Effector memory CD4-positive, alpha-beta T cell (primary cell): ENCODE data around the gene PITPNB.
A peak's percentile ranks its signal among the peaks of the same experiment; 100 is the strongest.

Experiments
- DNase-seq, 3 donors: peaks; one replicate each; pipeline ENCODE4 v3.0.0-alpha.2; 2020
- H3K27ac ChIP-seq: 2 replicates; pipeline ENCODE4 v1.7.0; 2013; ENCODE audit warnings: mild to moderate bottlenecking, low read length, moderate library complexity; ENCODE audit not compliant: insufficient read depth, poor library complexity, severe bottlenecking
- H3K27me3 ChIP-seq: replicated peaks from 2 replicates; pipeline ENCODE4 v1.7.0; 2013; ENCODE audit warnings: mild to moderate bottlenecking, low read length; ENCODE audit not compliant: insufficient read depth, control insufficient read depth, poor library complexity, severe bottlenecking
- H3K36me3 ChIP-seq: 2 replicates; pipeline ENCODE4 v1.7.0; 2013; ENCODE audit warnings: mild to moderate bottlenecking, low read length, moderate library complexity; ENCODE audit not compliant: control insufficient read depth, insufficient read depth
- H3K4me1 ChIP-seq: 2 replicates; pipeline ENCODE4 v1.7.0; 2013; ENCODE audit warnings: low read length, mild to moderate bottlenecking; ENCODE audit not compliant: control insufficient read depth, insufficient read depth, poor library complexity, severe bottlenecking
- H3K4me3 ChIP-seq: 2 replicates; pipeline ENCODE4 v1.7.0; 2013; ENCODE audit warnings: low read length, low read depth, mild to moderate bottlenecking; ENCODE audit not compliant: insufficient read depth, poor library complexity, severe bottlenecking
- H3K9me3 ChIP-seq: 2 replicates; pipeline ENCODE4 v1.7.0; 2013; ENCODE audit warnings: mild to moderate bottlenecking, low read length, moderate library complexity; ENCODE audit not compliant: control insufficient read depth
- total RNA-seq, 3 donors: gene quantifications; one replicate each; lab custom pipeline; 2026; lab: John Stamatoyannopoulos, UW

The PITPNB gene
- total RNA-seq, result 21.1 to 25.6 (median 23.2) reads per million in 3 donors

DNA sequence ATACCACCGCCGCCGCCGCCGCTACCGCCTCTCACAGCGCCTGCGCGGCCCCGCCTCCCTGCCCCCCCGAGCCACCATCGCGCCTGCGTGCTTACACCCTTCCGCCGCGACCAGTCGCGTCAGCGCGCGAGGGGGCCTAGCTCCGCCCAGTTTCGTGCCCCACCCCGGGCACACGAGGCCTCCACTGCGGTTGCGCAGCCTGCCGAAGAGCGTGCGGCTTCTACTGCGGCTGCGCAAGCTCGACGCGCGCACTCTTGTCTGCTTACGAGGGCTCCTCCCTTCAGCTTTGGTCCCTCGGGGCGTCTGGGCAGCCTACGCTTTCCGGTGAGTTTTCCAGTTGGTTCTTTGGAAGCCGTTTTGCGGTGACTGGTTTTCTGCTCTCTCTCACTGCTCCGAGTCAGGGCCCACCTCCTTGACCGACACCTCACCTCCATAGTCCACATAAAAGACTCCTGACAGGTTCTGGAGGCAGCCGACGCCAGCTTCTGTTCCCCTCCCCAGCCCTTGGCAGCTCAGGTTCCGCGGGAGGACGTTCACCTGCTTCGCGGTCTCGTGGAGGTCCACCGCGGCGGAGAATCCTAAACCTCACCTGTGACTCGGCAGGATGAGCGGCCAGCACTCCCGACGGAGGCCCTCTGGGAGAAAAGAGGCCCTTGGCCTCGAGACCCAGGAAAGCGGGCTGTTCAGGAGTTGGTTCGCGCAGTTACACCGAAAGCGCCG, at the start of gene PITPNB:
Gene PITPNB (minus strand): TSS at position 35 of the 720 bp plus-strand sequence. CDS start 65 bp downstream, outside the sequence.
- H3K27ac ChIP-seq, result peak within 1 kb of the TSS; percentile 96
- H3K4me1 ChIP-seq, result peaks cover 31% of the 10 kb centered on the region
- no peaks in the 10 kb centered on the region for H3K9me3 ChIP-seq
- peak within 1 kb of the TSS; percentile 83 for H3K4me3 ChIP-seq
- DNase-seq, result peak; percentile 97 to 99 (median 98)
- H3K36me3 ChIP-seq, result no peaks in the 10 kb centered on the region
- no peaks in the 10 kb centered on the region for H3K27me3 ChIP-seq

DNA sequence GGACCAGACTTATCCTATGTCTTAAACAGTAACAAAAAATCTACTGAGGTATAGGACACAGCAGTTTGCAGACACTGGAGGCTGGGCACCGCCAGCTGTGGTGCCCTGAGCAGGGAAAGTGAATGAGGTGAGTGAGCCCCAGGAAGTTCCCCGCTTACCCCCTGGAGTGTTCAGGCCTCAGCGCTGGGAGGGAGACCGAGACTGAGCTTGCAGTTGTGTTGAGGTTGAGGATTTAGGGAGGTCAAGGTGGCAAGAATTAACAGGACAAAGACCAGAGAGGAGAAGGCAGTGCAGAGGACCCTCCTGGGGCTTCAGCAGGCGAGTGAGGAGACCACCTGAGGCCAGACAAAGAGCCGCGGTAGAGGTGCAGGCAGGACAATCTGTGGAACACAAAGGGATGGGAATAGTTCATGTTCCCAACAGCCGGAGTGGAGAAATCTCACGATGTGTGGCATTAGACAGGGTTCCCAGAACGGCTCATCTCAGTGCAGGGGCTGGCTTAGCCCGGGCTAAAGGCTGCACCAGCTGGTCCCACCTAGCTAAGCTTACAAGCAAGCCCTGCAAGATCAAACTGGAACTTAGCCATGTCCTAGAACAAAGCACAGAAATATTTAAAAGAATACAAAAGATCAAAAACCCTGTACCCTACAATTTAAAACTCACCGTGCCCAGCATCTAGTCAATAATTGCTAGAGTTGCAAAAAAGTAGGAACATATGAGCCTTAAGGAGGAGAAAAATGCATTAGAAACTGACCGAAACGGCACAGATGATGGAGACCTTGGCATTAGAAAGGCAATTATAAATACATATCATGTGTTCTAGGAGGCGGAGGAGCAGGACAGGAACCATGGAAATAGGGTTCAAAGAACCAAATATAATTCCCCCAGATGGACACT, 47.4 kb upstream of the PITPNB start:
- Histone ChIP-seq H3K4me1 (no peaks in the 10 kb centered on the region), H3K9me3 (no peaks in the 10 kb centered on the region), H3K4me3 (no peak overlapping the region), H3K27me3 (no peaks in the 10 kb centered on the region), H3K36me3 (no peaks in the 10 kb centered on the region), H3K27ac (no peak overlapping the region)
- DNase-seq, result no peak

DNA sequence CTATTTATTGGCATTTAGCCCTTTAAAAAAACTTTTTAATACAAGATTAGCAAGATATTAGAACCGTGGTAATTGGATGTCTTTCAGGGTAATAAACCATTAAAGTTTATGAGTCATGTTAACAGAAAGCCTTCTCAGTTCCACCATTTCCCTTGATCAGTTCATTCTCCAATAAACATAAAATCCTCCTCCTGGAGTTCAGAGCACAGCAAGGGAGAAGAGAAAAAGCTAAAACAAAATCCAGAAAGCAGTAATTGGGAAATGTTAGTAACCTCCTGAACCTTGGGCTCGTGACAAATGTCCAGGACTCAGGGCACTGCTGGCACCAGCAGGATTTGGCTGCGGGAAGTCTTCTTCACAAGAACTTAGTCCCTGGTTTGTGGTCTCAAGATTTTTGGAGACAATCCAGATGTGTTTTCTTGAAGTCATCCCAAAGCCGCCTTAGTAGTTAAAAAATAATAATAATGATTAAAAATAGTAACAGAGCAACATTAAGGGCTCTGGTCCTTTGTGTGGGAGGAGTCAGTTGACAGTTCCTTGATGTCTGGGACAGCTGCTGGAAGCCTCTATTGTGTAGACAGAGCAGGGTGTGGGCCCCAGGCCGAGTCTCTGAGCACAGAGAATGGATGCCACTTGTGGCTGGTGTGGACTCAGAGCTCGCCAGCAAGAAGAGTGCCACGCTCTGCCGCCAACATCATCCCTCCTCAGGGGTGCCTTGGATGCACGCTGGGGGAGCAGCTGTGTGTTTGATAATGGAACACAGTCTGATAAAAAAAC, 43.4 kb upstream of the PITPNB start:
- no peak overlapping the region for H3K27ac ChIP-seq
- no peak overlapping the region for H3K4me3 ChIP-seq
- no peak for DNase-seq
- no peaks in the 10 kb centered on the region for H3K4me1 ChIP-seq
- H3K9me3 ChIP-seq, result no peaks in the 10 kb centered on the region
- H3K36me3 ChIP-seq, result no peaks in the 10 kb centered on the region
- H3K27me3 ChIP-seq, result no peaks in the 10 kb centered on the region

DNA sequence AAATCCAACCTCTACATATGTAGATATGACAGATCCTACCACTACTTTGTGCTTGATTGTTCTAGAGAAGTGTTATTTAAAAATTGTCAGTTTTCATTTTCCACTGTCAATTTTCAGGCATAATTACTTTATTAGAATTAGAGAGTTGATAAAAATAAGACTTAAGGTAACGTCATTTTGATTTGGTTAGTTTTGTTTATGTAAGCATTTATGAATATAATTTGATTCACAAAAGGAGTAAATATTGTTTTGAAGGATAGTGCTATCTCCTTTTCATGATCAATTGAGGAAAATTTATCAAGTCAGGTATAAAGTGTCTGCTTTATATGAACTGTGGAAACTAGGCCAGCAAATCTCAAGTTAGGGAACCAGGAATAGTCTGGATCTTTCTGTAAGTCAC, 42.6 kb upstream of the PITPNB start:
- H3K27me3 ChIP-seq, result no peaks in the 10 kb centered on the region
- DNase-seq, result no peak
- no peak overlapping the region for H3K4me3 ChIP-seq
- H3K4me1 ChIP-seq, result no peaks in the 10 kb centered on the region
- H3K9me3 ChIP-seq, result no peaks in the 10 kb centered on the region
- H3K27ac ChIP-seq, result no peak overlapping the region
- H3K36me3 ChIP-seq, result no peaks in the 10 kb centered on the region

DNA sequence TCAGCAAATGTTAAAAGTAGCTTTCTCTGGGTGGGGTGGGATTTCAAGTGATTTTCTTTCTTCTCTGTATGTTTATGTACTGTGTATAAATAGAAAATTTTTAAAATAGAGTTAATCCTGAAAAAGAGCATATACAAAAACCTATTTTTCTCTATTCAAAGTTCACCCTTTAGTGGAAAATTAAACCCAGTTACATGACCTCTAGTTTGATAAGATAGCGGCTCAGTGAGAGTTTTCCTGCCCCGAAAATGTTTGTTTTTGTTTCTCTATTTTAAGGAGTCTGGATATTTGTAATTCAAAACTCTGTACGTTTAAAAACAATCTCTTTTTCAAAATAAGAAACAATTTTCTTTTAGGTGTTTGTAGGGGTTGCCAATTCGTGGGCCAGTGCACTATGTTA, 42.1 kb upstream of the PITPNB start:
- Histone ChIP-seq H3K4me3 (no peak overlapping the region), H3K9me3 (no peaks in the 10 kb centered on the region), H3K36me3 (no peaks in the 10 kb centered on the region), H3K27me3 (no peaks in the 10 kb centered on the region), H3K27ac (no peak overlapping the region), H3K4me1 (no peaks in the 10 kb centered on the region)
- DNase-seq, result no peak

DNA sequence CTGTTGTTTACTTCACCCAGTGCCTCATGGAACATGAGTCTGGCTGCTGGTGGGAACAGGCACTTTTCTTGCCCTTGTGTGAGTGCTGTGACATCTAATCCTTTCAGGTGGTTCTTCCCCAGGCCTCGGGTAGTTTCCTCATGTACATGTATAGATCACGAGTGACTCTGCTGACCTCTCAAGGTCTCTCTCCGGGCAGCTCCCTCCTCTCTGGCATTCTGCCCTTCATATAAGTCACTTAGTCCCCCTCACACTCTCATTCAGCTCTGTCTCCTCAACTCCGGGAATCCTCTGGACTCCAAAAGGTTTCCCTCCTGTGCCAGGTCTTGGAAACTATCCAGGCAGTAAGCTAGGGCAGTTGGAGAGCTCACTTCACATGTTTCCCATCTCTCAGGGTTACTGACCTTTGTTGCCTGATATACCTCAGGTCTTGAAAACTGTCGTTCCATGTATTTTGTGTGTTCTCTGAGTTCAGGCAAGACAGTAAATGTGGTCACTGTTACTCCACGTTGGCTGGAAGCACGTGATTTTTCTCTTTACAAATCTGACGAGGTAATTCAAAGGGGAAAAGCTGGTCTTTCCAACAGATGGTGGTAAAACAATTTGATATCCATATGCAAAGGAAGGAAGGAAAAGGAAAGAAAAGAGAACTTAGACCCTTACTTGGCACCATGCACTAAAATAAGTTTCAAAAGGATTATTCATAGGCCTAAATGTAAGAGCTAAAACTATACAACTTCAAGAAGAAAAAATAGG, 40.5 kb upstream of the PITPNB start:
- no peaks in the 10 kb centered on the region for H3K4me1 ChIP-seq
- no peaks in the 10 kb centered on the region for H3K36me3 ChIP-seq
- no peak overlapping the region for H3K4me3 ChIP-seq
- DNase-seq, result no peak
- H3K27ac ChIP-seq, result no peak overlapping the region
- no peaks in the 10 kb centered on the region for H3K9me3 ChIP-seq
- H3K27me3 ChIP-seq, result no peaks in the 10 kb centered on the region

DNA sequence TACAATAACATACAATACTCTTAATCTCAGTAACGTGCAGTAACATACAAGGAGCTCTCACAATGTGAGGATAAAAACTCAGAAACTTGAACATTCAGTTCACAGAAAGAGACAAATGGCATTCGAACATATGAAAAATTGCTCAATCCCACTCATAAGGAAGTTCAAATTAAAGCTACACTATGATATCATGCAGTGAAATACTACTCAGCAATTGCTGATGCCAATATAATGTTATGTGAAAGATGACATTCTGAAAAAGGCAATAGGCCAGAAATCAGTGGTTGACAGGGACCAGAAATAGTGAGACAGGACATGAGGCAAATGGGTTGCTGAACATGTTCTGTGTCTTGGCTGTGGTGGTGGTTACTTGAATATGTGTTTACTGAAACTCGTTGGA, 33.7 kb upstream of the PITPNB start:
- Histone ChIP-seq H3K27me3 (no peaks in the 10 kb centered on the region), H3K36me3 (no peaks in the 10 kb centered on the region), H3K27ac (no peak overlapping the region), H3K4me3 (no peak overlapping the region), H3K9me3 (no peaks in the 10 kb centered on the region), H3K4me1 (no peaks in the 10 kb centered on the region)
- DNase-seq, result no peak

DNA sequence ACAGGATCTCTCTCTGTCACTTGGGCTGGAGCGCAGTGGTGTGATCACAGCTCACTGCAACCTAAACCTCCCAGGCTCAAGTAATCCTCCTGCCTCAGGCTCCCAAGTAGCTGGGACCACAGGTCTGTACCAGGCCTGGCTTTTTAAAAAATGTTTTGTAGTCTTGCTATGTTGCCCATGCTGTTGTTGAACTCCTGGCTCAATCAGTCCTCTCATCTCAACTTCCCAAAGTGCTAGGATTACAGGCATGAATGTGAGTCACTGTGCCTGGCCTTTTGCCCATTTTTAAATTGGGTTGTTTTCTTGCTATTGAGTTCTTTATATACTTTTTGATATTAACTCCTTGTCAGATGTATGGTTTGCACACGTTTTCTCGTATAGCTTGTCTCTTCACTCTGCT, 33.0 kb upstream of the PITPNB start:
- no peaks in the 10 kb centered on the region for H3K27me3 ChIP-seq
- H3K4me3 ChIP-seq, result no peak overlapping the region
- H3K4me1 ChIP-seq, result no peaks in the 10 kb centered on the region
- H3K27ac ChIP-seq, result no peak overlapping the region
- no peak for DNase-seq
- H3K36me3 ChIP-seq, result no peaks in the 10 kb centered on the region
- no peaks in the 10 kb centered on the region for H3K9me3 ChIP-seq

DNA sequence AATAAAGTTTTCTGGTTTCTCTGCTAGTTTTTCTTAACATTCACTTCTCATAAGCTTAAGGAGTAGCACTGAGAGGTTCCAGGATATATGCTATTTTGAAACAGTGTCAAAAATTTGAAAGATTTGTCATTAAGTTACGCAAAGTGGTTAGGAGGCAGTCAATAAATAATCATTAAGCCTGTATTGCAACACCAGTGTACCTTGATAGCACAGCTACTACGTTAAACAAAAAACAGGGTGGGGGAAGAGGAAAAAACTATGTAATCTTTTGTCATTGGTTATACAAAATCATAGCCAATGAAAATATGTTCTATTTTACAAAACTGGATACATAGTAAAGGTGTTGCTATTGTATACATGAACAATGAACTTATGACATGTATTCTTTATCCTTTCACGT, 30.4 kb upstream of the PITPNB start:
- Histone ChIP-seq H3K27me3 (no peaks in the 10 kb centered on the region), H3K27ac (no peak overlapping the region), H3K9me3 (no peaks in the 10 kb centered on the region), H3K4me3 (no peak overlapping the region), H3K4me1 (no peaks in the 10 kb centered on the region), H3K36me3 (no peaks in the 10 kb centered on the region)
- DNase-seq, result no peak
